ENCODE data around the gene FCN1. TPM values are rescaled to one million over a fixed set of nuclear protein-coding genes. Genes with fewer than 3 reads are reported as not detected.

Gene FCN1
- total and polyA plus RNA-seq, 9 of the 15 experiments (the other 6 are each of a cell fraction or from before 2014, with no cell fraction given): not detected

DNA sequence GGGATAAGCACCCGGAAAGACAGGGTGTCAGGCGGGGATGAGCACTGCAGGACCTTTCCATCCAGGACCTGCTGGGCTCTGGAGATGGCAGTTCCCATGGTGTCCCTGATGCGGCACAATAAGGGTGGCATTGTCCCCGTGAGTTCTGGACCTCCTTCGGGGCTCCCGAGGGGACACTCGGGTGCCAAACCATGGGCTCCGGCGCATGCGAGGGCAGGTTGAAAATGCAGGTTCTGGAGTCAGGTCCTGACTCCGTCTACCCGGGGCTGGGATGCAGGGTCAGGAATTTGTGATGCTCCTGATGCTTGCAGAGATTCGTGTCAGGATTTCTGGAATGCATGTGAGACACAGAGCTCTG is 36.4 kb downstream of the FCN1 start:
- no peak for FAIRE-seq
- Histone ChIP-seq H3K79me2 (ENCODE audit: control insufficient read depth, insufficient read depth, low read length) (no peaks in the 10 kb centered on the region), H3K4me1 (replicated peaks in 1 of 2; ENCODE audit: control insufficient read depth in 2 of 2, insufficient read depth in 2 of 2, low read length in 2 of 2) (no peaks in the 10 kb centered on the region), H3K36me3 (ENCODE audit: control insufficient read depth, insufficient read depth, low read length) (no peaks in the 10 kb centered on the region), H3K9ac (ENCODE audit: insufficient read depth in 1 of 2, low read depth in 2 of 2, low read length in 2 of 2) (no peak overlapping the region), H2AFZ (ENCODE audit: low read depth, low read length) (no peak overlapping the region), H3K9me1 (ENCODE audit: control insufficient read depth, insufficient read depth, low read length) (no peaks in the 10 kb centered on the region), H3K4me2 (ENCODE audit: insufficient read depth, low read length) (no peak overlapping the region), H4K20me1 (replicated peaks; ENCODE audit: control insufficient read depth, insufficient read depth, low read length) (0 out of 2 replicates have a peak, but pooled peaks cover 4% of the 10 kb centered on the region), H3K27ac (ENCODE audit: extremely low read depth, low read depth, low read length) (no peak overlapping the region), H3K9me3 (replicated peaks; ENCODE audit: control insufficient read depth, insufficient read depth, low read depth, low read length) (no peaks in the 10 kb centered on the region), H3K4me3 (no peak overlapping the region), H3K27me3 (ENCODE audit: control insufficient read depth in 2 of 2, insufficient read depth in 2 of 2, low read length in 2 of 2) (peaks cover under 1 to 43% of the 10 kb centered on the region in 2 experiments; a peak in 3 of 5 replicates)
- ChIA-PET CTCF (ENCODE audit: low intra/inter-chr PET ratio) (no interaction called here), POLR2A (no interaction called here)
- intact Hi-C loops (cut with micrococcal nuclease): no loop called here
- no peak for DNase-seq (ENCODE audit: extremely low read depth in 1 of 4, low spot score in 3 of 4)
- no peak for ATAC-seq
- no TSS peak for BruUV-seq (replicated peaks)
- in situ Hi-C loops (cut with MboI): no loop called here
- WGBS (ENCODE audit: insufficient coverage, low coverage, missing lambda C conversion rate): 0% methylated on average over 13 of the region's 13 CpGs
- TF ChIP-seq TRIM24 (IDR thresholded peaks at IDR 0.05) (no peak), ZNF347 (CRISPR knock-in tag; IDR thresholded peaks at IDR 0.05; ENCODE audit: low read depth) (no peak), KLF1 (tag; IDR thresholded peaks at IDR 0.05) (no peak), HNRNPLL (IDR thresholded peaks at IDR 0.05; ENCODE audit: low read depth, low read length, poor library complexity, severe bottlenecking) (no peak), LARP7 (IDR thresholded peaks at IDR 0.05) (no peak), SAFB (IDR thresholded peaks at IDR 0.05; ENCODE audit: borderline replicate concordance, low read depth, low read length) (no peak), POLR3G (IDR thresholded peaks at IDR 0.05; ENCODE audit: extremely low read depth, insufficient read length, insufficient replicate concordance) (no peak), ARID1B (IDR thresholded peaks at IDR 0.05) (no peak), RUNX1 (IDR thresholded peaks at IDR 0.05; ENCODE audit: low read depth) (no peak), JUND (IDR thresholded peaks at IDR 0.05; ENCODE audit: borderline replicate concordance, low read depth, low read length) (no peak), JUND (tag; IDR thresholded peaks at IDR 0.05; ENCODE audit: borderline replicate concordance, low read depth, low read length) (no peak), ZNF639 (CRISPR knock-in tag; conservative IDR thresholded peaks at IDR 0.05 in 1 of 2, IDR thresholded peaks at IDR 0.05 in 1 of 2) (no peak), SMARCB1 (IDR thresholded peaks at IDR 0.05; ENCODE audit: insufficient read length, low read depth) (no peak), MCM5 (IDR thresholded peaks at IDR 0.05; ENCODE audit: low read depth) (no peak), EP400 (IDR thresholded peaks at IDR 0.05) (no peak), HEY1 (CRISPR knock-in tag; IDR thresholded peaks at IDR 0.05; ENCODE audit: borderline replicate concordance) (no peak), MITF (IDR thresholded peaks at IDR 0.05) (no peak), ELF2 (CRISPR knock-in tag; IDR thresholded peaks at IDR 0.05) (no peak)
- TF ChIP-seq, protein P1, sequence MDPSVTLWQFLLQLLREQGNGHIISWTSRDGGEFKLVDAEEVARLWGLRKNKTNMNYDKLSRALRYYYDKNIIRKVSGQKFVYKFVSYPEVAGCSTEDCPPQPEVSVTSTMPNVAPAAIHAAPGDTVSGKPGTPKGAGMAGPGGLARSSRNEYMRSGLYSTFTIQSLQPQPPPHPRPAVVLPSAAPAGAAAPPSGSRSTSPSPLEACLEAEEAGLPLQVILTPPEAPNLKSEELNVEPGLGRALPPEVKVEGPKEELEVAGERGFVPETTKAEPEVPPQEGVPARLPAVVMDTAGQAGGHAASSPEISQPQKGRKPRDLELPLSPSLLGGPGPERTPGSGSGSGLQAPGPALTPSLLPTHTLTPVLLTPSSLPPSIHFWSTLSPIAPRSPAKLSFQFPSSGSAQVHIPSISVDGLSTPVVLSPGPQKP (CRISPR knock-in tag; IDR thresholded peaks at IDR 0.05): no peak
- TF ChIP-seq, protein P2, sequence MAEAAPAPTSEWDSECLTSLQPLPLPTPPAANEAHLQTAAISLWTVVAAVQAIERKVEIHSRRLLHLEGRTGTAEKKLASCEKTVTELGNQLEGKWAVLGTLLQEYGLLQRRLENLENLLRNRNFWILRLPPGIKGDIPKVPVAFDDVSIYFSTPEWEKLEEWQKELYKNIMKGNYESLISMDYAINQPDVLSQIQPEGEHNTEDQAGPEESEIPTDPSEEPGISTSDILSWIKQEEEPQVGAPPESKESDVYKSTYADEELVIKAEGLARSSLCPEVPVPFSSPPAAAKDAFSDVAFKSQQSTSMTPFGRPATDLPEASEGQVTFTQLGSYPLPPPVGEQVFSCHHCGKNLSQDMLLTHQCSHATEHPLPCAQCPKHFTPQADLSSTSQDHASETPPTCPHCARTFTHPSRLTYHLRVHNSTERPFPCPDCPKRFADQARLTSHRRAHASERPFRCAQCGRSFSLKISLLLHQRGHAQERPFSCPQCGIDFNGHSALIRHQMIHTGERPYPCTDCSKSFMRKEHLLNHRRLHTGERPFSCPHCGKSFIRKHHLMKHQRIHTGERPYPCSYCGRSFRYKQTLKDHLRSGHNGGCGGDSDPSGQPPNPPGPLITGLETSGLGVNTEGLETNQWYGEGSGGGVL (CRISPR knock-in tag; IDR thresholded peaks at IDR 0.05): no peak
